ENCODE results near the gene FEM1B. TPM values are rescaled to one million over a fixed set of nuclear protein-coding genes. Genes with fewer than 3 reads are reported as not detected.

The FEM1B gene
- total and polyA plus RNA-seq, 2 donors (not counting 1 experiment from before 2014, with no cell fraction given), result 38.2 to 48.4 TPM

DNA sequence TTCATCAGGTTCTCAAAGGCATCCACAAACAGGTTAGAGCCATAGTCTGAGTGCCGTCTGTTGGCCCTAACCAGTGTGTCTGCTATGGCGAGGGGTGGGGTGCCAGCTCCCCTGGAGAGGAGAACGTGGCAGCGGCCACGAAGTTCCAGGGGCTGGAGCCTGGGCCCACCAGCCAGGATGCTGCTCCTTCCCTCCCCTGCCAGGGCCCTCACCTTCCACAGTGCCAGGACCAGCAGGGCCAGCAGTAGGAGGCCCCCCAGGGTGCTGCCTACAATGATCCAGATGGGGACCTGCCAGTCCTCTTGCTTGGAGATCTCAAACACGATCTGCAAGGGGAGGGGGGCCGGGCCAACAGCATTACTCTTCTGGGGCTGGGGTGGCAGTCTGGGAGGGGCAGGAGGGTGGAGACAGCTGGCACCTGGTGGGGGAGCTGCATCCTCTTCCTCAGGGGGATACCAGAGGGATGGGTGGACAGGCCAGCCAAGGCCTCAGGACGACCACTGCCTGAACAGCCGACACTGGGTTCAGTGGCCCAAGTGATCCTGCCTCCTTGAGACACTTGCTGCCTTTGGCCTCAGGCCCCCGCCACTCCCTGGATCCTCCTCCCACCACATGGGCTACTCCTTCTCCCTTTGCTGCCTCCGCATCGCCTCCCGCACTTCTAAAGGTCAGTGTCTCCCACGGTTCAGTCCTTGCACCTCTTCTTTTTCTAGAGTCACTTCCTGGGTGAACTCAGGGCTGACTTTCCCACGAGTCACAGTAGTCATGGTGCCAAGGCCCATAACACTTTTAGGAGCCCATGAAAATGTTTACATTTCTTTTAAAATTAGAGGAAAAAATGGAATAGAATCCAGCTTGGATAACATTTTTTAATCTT lies 26.3 kb downstream of the FEM1B start:
- Histone ChIP-seq H3K9me3 (ENCODE audit: control insufficient read depth, insufficient read depth, low read depth, low read length) (no peaks in the 10 kb centered on the region), H4K20me1 (ENCODE audit: control insufficient read depth, extremely low read depth, insufficient read depth, low read length) (no peaks in the 10 kb centered on the region), H3K27me3 (ENCODE audit: control insufficient read depth, insufficient read depth, low read length) (no peaks in the 10 kb centered on the region), H2AFZ (ENCODE audit: low read length) (no peak overlapping the region), H3K4me3 (replicated peaks in 1 of 4; ENCODE audit: control extremely low read depth in 1 of 4, insufficient read depth in 1 of 4, low read depth in 3 of 4, low read length in 4 of 4) (no peak overlapping the region), H3K27ac (ENCODE audit: insufficient read depth, low read length) (no peak overlapping the region), H3K79me2 (ENCODE audit: control insufficient read depth, insufficient read depth, low read length) (no peaks in the 10 kb centered on the region), H3K4me2 (ENCODE audit: extremely low read depth, insufficient read depth, low read length) (no peak overlapping the region), H3K9ac (ENCODE audit: insufficient read depth, low read length) (no peak overlapping the region), H3K4me1 (ENCODE audit: control insufficient read depth, extremely low read depth, insufficient read depth, low read length) (no peaks in the 10 kb centered on the region), H3K36me3 (ENCODE audit: control insufficient read depth, insufficient read depth, low read length) (peaks cover 2% of the 10 kb centered on the region)
- DNase-seq (ENCODE audit: low read depth in 2 of 2), result no peak
- TF ChIP-seq, protein P1, sequence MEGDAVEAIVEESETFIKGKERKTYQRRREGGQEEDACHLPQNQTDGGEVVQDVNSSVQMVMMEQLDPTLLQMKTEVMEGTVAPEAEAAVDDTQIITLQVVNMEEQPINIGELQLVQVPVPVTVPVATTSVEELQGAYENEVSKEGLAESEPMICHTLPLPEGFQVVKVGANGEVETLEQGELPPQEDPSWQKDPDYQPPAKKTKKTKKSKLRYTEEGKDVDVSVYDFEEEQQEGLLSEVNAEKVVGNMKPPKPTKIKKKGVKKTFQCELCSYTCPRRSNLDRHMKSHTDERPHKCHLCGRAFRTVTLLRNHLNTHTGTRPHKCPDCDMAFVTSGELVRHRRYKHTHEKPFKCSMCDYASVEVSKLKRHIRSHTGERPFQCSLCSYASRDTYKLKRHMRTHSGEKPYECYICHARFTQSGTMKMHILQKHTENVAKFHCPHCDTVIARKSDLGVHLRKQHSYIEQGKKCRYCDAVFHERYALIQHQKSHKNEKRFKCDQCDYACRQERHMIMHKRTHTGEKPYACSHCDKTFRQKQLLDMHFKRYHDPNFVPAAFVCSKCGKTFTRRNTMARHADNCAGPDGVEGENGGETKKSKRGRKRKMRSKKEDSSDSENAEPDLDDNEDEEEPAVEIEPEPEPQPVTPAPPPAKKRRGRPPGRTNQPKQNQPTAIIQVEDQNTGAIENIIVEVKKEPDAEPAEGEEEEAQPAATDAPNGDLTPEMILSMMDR (conservative IDR thresholded peaks at IDR 0.05 in 1 of 2, IDR thresholded peaks at IDR 0.05 in 1 of 2; ENCODE audit: low read depth in 1 of 2, low read length in 2 of 2), result no peak
- no peak for TF ChIP-seq EZH2 (IDR thresholded peaks at IDR 0.05; ENCODE audit: low read length, missing control alignments)

DNA sequence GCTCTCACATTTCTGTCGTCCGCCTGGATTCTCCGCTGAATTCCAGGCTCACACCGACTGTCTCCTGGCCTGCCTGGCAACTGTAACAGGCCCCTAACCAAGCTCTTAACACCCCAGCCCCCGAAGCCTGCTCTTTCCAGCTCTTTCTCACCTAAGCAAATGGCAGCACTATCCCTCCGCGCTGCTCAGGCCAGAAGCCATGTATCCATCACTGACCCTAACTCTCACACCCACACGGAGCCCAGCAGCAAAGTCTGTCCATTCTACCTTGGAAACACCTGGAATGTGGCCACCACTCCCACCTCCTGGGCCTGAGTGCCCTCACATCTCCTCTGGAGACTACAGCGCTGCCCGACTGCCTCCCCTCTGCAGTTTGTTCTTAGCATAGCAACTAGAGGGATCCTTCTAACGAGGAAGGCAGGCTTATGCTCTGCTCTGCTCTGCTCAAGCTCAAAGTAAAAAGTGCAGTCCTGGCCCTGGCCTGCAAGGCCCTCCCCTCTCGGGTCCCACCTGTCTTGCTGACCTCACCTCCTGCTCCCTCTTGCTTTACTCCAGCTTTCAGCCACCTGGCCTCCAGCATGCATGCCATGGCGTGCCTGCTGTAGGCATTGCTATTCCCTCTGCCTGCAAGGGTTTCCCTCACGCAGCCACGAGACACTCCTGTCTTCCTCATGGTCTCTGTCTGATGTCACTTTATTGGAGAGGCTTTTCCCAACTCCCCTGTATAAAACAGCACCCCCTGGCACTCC lies 27.2 kb downstream of the FEM1B start:
- no peak for DNase-seq (ENCODE audit: low read depth in 2 of 2)
- H4K20me1 ChIP-seq (ENCODE audit: control insufficient read depth, extremely low read depth, insufficient read depth, low read length), result no peaks in the 10 kb centered on the region
- no peaks in the 10 kb centered on the region for H3K4me1 ChIP-seq (ENCODE audit: control insufficient read depth, extremely low read depth, insufficient read depth, low read length)
- no peak overlapping the region for H2AFZ ChIP-seq (ENCODE audit: low read length)
- H3K36me3 ChIP-seq (ENCODE audit: control insufficient read depth, insufficient read depth, low read length), result peaks cover 2% of the 10 kb centered on the region
- TF ChIP-seq, protein P1 (conservative IDR thresholded peaks at IDR 0.05 in 1 of 2, IDR thresholded peaks at IDR 0.05 in 1 of 2; ENCODE audit: low read depth in 1 of 2, low read length in 2 of 2), result no peak
- no peak for TF ChIP-seq EZH2 (IDR thresholded peaks at IDR 0.05; ENCODE audit: low read length, missing control alignments)
- no peak overlapping the region for H3K27ac ChIP-seq (ENCODE audit: insufficient read depth, low read length)
- no peaks in the 10 kb centered on the region for H3K27me3 ChIP-seq (ENCODE audit: control insufficient read depth, insufficient read depth, low read length)
- H3K4me3 ChIP-seq (replicated peaks in 1 of 4; ENCODE audit: control extremely low read depth in 1 of 4, insufficient read depth in 1 of 4, low read depth in 3 of 4, low read length in 4 of 4), result no peak overlapping the region
- no peak overlapping the region for H3K9ac ChIP-seq (ENCODE audit: insufficient read depth, low read length)
- no peak overlapping the region for H3K4me2 ChIP-seq (ENCODE audit: extremely low read depth, insufficient read depth, low read length)
- H3K79me2 ChIP-seq (ENCODE audit: control insufficient read depth, insufficient read depth, low read length), result no peaks in the 10 kb centered on the region
- H3K9me3 ChIP-seq (ENCODE audit: control insufficient read depth, insufficient read depth, low read depth, low read length), result no peaks in the 10 kb centered on the region

DNA sequence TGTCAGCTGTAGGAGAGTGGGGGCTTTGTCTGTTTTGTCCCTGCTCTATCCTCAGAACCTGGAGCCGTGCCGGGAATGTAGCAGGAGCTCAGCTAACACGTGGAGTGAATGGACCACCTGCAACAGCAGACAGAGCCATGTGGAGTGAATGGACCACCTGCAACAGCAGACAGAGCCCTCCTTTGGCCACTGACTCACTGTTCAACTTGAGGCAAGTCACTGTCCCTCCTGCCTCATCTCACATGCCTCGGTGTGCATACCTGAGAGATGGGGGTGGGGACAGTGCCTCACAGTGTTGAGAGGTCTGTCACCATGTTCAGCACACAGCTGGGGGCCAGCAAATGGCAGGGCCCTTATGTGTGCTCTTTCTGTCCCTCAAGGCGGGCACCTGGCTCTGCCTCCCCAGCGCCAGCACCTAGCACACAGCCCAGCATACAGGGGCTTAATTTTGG lies 27.9 kb downstream of the FEM1B start:
- no peaks in the 10 kb centered on the region for H3K9me3 ChIP-seq (ENCODE audit: control insufficient read depth, insufficient read depth, low read depth, low read length)
- H3K9ac ChIP-seq (ENCODE audit: insufficient read depth, low read length), result no peak overlapping the region

More for the DNA sequence above, 27.9 kb downstream of the FEM1B start:
- no peaks in the 10 kb centered on the region for H3K79me2 ChIP-seq (ENCODE audit: control insufficient read depth, insufficient read depth, low read length)
- no peak overlapping the region for H3K4me3 ChIP-seq (replicated peaks in 1 of 4; ENCODE audit: control extremely low read depth in 1 of 4, insufficient read depth in 1 of 4, low read depth in 3 of 4, low read length in 4 of 4)
- no peak overlapping the region for H2AFZ ChIP-seq (ENCODE audit: low read length)
- H3K36me3 ChIP-seq (ENCODE audit: control insufficient read depth, insufficient read depth, low read length), result peaks cover 2% of the 10 kb centered on the region
- H3K4me1 ChIP-seq (ENCODE audit: control insufficient read depth, extremely low read depth, insufficient read depth, low read length), result no peaks in the 10 kb centered on the region
- no peak for DNase-seq (ENCODE audit: low read depth in 2 of 2)
- H4K20me1 ChIP-seq (ENCODE audit: control insufficient read depth, extremely low read depth, insufficient read depth, low read length), result no peaks in the 10 kb centered on the region
- no peak overlapping the region for H3K27ac ChIP-seq (ENCODE audit: insufficient read depth, low read length)
- TF ChIP-seq, protein P1 (conservative IDR thresholded peaks at IDR 0.05 in 1 of 2, IDR thresholded peaks at IDR 0.05 in 1 of 2; ENCODE audit: low read depth in 1 of 2, low read length in 2 of 2), result no peak
- TF ChIP-seq EZH2 (IDR thresholded peaks at IDR 0.05; ENCODE audit: low read length, missing control alignments), result no peak
- no peak overlapping the region for H3K4me2 ChIP-seq (ENCODE audit: extremely low read depth, insufficient read depth, low read length)
- H3K27me3 ChIP-seq (ENCODE audit: control insufficient read depth, insufficient read depth, low read length), result no peaks in the 10 kb centered on the region

All from fibroblast of lung (primary cell).